HG03558 (cell line): ENCODE data around the gene RHEX.
"Not testable (repeated sequence)": the region's sequence is repeated elsewhere in the genome, so short reads cannot be mapped to it uniquely, and the experiment has no call there.

Experiments
- ATAC-seq: cut with Tn5 transposase; IDR thresholded peaks from one replicate; pipeline ENCODE4 v1.9.1; 2021; ENCODE audit warnings: moderate number of reproducible peaks; ENCODE audit not compliant: unreplicated experiment; ENCODE audit errors: extremely low read depth

RHEX gene

GRCh38 chr1:206055639-206056323 is 2.8 kb downstream of the RHEX start:
- ATAC-seq, result not testable (repeated sequence)

GRCh38 chr1:206058289-206058926 is 5.4 kb downstream of the RHEX start:
- not testable (repeated sequence) for ATAC-seq

- ATAC-seq, result no peak
Observed at GRCh38 chr1:206058927-206059292, 5.9 kb downstream of the RHEX start.

GRCh38 chr1:206059355-206059915 is 6.5 kb downstream of the RHEX start:
- ATAC-seq, result no peak

- no peak for ATAC-seq
Observed at GRCh38 chr1:206060844-206061243, 7.9 kb downstream of the RHEX start.

GRCh38 chr1:206062464-206062863 is 9.5 kb downstream of the RHEX start:
- ATAC-seq, result no peak

- ATAC-seq, result not testable (repeated sequence)
Observed at GRCh38 chr1:206064001-206064400, 11.0 kb downstream of the RHEX start.

GRCh38 chr1:206064501-206064900 is 11.5 kb downstream of the RHEX start:
- not testable (repeated sequence) for ATAC-seq

- ATAC-seq, result no peak
Observed at GRCh38 chr1:206065547-206066145, 12.7 kb downstream of the RHEX start.

GRCh38 chr1:206066479-206067171 is 13.7 kb downstream of the RHEX start:
- peak; percentile 74 for ATAC-seq

- ATAC-seq, result no peak
Observed at GRCh38 chr1:206067486-206068227, 14.7 kb downstream of the RHEX start.

GRCh38 chr1:206068314-206068713 is 15.3 kb downstream of the RHEX start:
- no peak for ATAC-seq

- ATAC-seq, result no peak
Observed at GRCh38 chr1:206070627-206071304, 17.8 kb downstream of the RHEX start.

- no peak for ATAC-seq
Observed at GRCh38 chr1:206074839-206075238, 21.9 kb downstream of the RHEX start.

- no peak for ATAC-seq
Observed at GRCh38 chr1:206075786-206076755, 23.1 kb downstream of the RHEX start.

- no peak for ATAC-seq
Observed at GRCh38 chr1:206079135-206079534, 26.2 kb downstream of the RHEX start.

- ATAC-seq, result no peak
Observed at GRCh38 chr1:206080026-206080820, 27.2 kb downstream of the RHEX start.

GRCh38 chr1:206081856-206082255 is 28.9 kb downstream of the RHEX start:
- ATAC-seq, result no peak
